GM23248 (cell line): ENCODE measurements around the gene ZNF862. TPM values are rescaled to one million over a fixed set of nuclear protein-coding genes. Genes with fewer than 3 reads are reported as not detected.

ENCODE experiments used
- DNase-seq: peaks from one replicate; pipeline ENCODE4 v3.0.0-alpha.2; 2015
- H2AFZ ChIP-seq: fragments of 200-600 bp; sonication (generic); 2 replicates; pipeline ENCODE4 v1.6.1; 2016; ENCODE audit warnings: antibody characterized with exemption
- H3F3A ChIP-seq: fragments of 200-600 bp; sonication (generic); 2 replicates; pipeline ENCODE4 v1.6.1; 2016; ENCODE audit warnings: mild to moderate bottlenecking, antibody characterized with exemption, mixed run types; ENCODE audit not compliant: insufficient read depth
- H3K27ac ChIP-seq: fragments of 200-600 bp; sonication (generic); 2 replicates; pipeline ENCODE4 v1.5.1; 2016; ENCODE audit warnings: mild to moderate bottlenecking
- H3K27me3 ChIP-seq: fragments of 200-600 bp; sonication (generic); replicated peaks from 2 replicates; pipeline ENCODE4 v1.6.1; 2016; ENCODE audit warnings: mild to moderate bottlenecking; ENCODE audit not compliant: insufficient read depth
- H3K36me3 ChIP-seq: fragments of 200-600 bp; sonication (generic); 2 replicates; pipeline ENCODE4 v1.6.1; 2016; ENCODE audit warnings: low read depth, mild to moderate bottlenecking
- H3K4me1 ChIP-seq: fragments of 200-600 bp; sonication (generic); 2 replicates; pipeline ENCODE4 v1.6.1; 2016; ENCODE audit warnings: mild to moderate bottlenecking; ENCODE audit not compliant: insufficient read depth
- H3K4me2 ChIP-seq: fragments of 200-600 bp; sonication (generic); one replicate; pipeline ENCODE4 v1.6.1; 2016; ENCODE audit warnings: mild to moderate bottlenecking; ENCODE audit not compliant: unreplicated experiment
- H3K4me3 ChIP-seq: fragments of 200-600 bp; sonication (generic); 2 replicates; pipeline ENCODE4 v1.5.1; 2016; ENCODE audit warnings: mild to moderate bottlenecking
- H3K79me2 ChIP-seq: fragments of 200-600 bp; sonication (generic); 2 replicates; pipeline ENCODE4 v1.6.1; 2016; ENCODE audit warnings: mild to moderate bottlenecking; ENCODE audit not compliant: insufficient read depth
- H3K9ac ChIP-seq: fragments of 200-600 bp; sonication (generic); 2 replicates; pipeline ENCODE4 v1.6.1; 2016; ENCODE audit warnings: mild to moderate bottlenecking
- H3K9me2 ChIP-seq: fragments of 200-600 bp; sonication (generic); 2 replicates; pipeline ENCODE4 v1.6.1; 2016; ENCODE audit warnings: mixed run types, mild to moderate bottlenecking, moderate library complexity; ENCODE audit not compliant: insufficient read depth
- H3K9me3 ChIP-seq: fragments of 200-600 bp; sonication (generic); one replicate; pipeline ENCODE4 v1.6.1; 2017; ENCODE audit warnings: low read depth
- H4K20me1 ChIP-seq: fragments of 200-600 bp; sonication (generic); 2 replicates; pipeline ENCODE4 v1.6.0; 2016; ENCODE audit not compliant: insufficient read depth
- EZH2 ChIP-seq: fragments of 200-600 bp; sonication (generic); IDR thresholded peaks from 2 replicates; pipeline ENCODE4 v1.6.1; 2018; ENCODE audit warnings: antibody characterized with exemption, mild to moderate bottlenecking; ENCODE audit not compliant: insufficient read depth, poor library complexity, severe bottlenecking
- EZH2phosphoT487 ChIP-seq: fragments of 200-600 bp; sonication (generic); IDR thresholded peaks from 2 replicates; pipeline ENCODE4 v1.6.1; 2018; ENCODE audit warnings: antibody characterized with exemption, moderate library complexity, mild to moderate bottlenecking, low read depth; ENCODE audit not compliant: insufficient read depth
- WGBS, 2 experiments: methylation state at CpG; one replicate each; pipeline ENCODE4 v1.1.6; 2015 to 2017; ENCODE audit warnings: low lambda C conversion rate in 2 of 2, low coverage in 1 of 2; ENCODE audit errors: missing lambda C conversion rate in 2 of 2; 5-methylcytosine and 5-hydroxymethylcytosine counted together
- in situ Hi-C: fragments of 300-500 bp; cut with MboI; formaldehyde crosslinking; loops from 2 replicates; pipeline ENCODE4 v1.15.0; 2020
- polyA plus RNA-seq: library from polyadenylated mRNA; unstranded; fragments of >200 nt; fragmentation: Nextera tagmentation; extraction: Ambion mirVana; gene quantifications from 2 replicates; pipeline ENCODE4 v1.2.1, GENCODE V29; 2016
- total RNA-seq: library from RNA; depleted of rRNA; stranded (reverse); fragments of >200 nt; shearing (Covaris generic); gene quantifications from 2 replicates; pipeline ENCODE4 v1.2.3, GENCODE V29; 2014

ZNF862 gene
- total and polyA plus RNA-seq, 2 experiments from 2014 or later: 3.5 to 9.7 TPM

DNA sequence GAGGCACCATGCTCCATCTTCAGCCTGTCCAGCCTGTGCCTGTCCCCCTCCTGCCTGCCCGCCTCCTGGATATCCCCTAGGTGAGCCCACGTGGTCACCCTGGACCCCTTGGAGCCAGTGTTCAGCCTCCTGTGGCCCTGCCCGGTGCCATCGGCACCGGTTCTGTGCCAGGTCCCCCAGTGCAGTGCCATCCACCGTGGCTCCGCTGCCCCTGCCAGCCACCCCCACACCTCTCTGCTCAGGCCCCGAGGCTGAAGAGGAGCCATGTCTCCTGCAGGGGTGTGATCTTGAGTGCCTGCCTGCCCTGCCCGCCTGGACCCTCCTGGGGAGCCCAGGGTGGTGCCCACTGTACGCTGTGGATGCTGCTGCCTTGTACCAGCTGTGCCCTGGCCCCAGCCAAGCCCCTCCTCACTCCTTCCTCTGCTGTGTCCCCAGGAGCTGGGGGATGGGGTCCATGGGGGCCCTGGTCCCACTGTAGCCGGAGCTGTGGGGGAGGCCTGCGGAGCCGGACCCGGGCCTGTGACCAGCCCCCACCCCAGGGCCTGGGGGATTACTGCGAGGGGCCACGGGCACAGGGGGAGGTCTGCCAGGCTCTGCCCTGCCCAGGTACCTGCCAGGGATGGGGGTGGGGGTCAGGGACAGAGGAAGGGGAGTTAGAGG, 26.2 kb upstream of the ZNF862 start:
- Histone ChIP-seq H3K27ac (no peak overlapping the region), H3K9me3 (no peaks in the 10 kb centered on the region), H3K9ac (no peak overlapping the region), H3K36me3 (no peaks in the 10 kb centered on the region), H3K4me1 (no peaks in the 10 kb centered on the region), H4K20me1 (no peaks in the 10 kb centered on the region), H3K4me2 (no peak overlapping the region), H2AFZ (no peak overlapping the region), H3K9me2 (no peaks in the 10 kb centered on the region), H3K79me2 (no peaks in the 10 kb centered on the region), H3K27me3 (0 out of 2 replicates have a peak, but pooled peaks cover 4% of the 10 kb centered on the region), H3F3A (no peaks in the 10 kb centered on the region), H3K4me3 (no peak overlapping the region)
- no peak for DNase-seq
- no peak for TF ChIP-seq EZH2phosphoT487
- no peak for TF ChIP-seq EZH2
- in situ Hi-C loops: no loop called here
- WGBS, 2 experiments: 73 to 77% methylated on average over 12 to 15 of the region's 16 CpGs

- no peak for DNase-seq
- no peaks in the 10 kb centered on the region for H4K20me1 ChIP-seq
- no peak overlapping the region for H3K27ac ChIP-seq
- 58 to 67% methylated on average over 27 to 28 of the region's 28 CpGs for whole genome bisulfite sequencing, 2 experiments
- H3F3A ChIP-seq: no peaks in the 10 kb centered on the region
- no peaks in the 10 kb centered on the region for H3K36me3 ChIP-seq
- H3K9me3 ChIP-seq: no peaks in the 10 kb centered on the region
- H3K4me1 ChIP-seq: no peaks in the 10 kb centered on the region
- H2AFZ ChIP-seq: no peak overlapping the region
- in situ Hi-C loops: no loop called here
- TF ChIP-seq EZH2: no peak
- no peak for TF ChIP-seq EZH2phosphoT487
- H3K79me2 ChIP-seq: no peaks in the 10 kb centered on the region
- no peak overlapping the region for H3K4me2 ChIP-seq
- no peak overlapping the region for H3K4me3 ChIP-seq
- H3K9ac ChIP-seq: no peak overlapping the region
- H3K27me3 ChIP-seq: 0 out of 2 replicates have a peak, but pooled peaks cover 4% of the 10 kb centered on the region
- no peaks in the 10 kb centered on the region for H3K9me2 ChIP-seq
Measured at GRCh38 chr7:149813254-149814035, 24.7 kb upstream of the ZNF862 start.

DNA sequence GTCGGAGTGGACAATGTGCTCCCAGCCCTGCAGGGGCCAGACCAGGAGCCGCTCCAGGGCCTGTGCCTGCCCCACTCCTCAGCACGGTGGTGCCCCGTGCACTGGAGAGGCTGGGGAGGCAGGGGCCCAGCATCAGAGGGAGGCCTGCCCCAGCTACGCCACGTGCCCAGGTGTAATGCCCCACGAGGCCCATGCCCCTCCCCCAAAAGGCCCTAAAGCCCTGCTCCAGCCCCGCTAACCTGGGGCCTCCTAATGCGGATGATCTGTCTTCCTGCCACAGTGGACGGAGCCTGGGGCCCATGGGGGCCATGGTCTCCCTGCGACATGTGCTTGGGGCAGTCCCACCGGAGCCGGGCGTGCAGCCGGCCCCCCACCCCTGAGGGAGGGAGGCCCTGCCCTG, 23.7 kb upstream of the ZNF862 start:
- Histone ChIP-seq H3K9me3 (no peaks in the 10 kb centered on the region), H3K4me2 (no peak overlapping the region), H3K79me2 (no peaks in the 10 kb centered on the region), H3F3A (no peaks in the 10 kb centered on the region), H3K27me3 (0 out of 2 replicates have a peak, but pooled peaks cover 4% of the 10 kb centered on the region), H4K20me1 (no peaks in the 10 kb centered on the region), H3K9ac (no peak overlapping the region), H3K4me3 (no peak overlapping the region), H3K9me2 (no peaks in the 10 kb centered on the region), H3K36me3 (no peaks in the 10 kb centered on the region), H2AFZ (no peak overlapping the region), H3K27ac (no peak overlapping the region), H3K4me1 (no peaks in the 10 kb centered on the region)
- TF ChIP-seq EZH2phosphoT487: no peak
- no peak for TF ChIP-seq EZH2
- in situ Hi-C loops: no loop called here
- DNase-seq: no peak
- 32 to 36% methylated on average over 10 to 13 of the region's 15 CpGs for WGBS, 2 experiments

DNA sequence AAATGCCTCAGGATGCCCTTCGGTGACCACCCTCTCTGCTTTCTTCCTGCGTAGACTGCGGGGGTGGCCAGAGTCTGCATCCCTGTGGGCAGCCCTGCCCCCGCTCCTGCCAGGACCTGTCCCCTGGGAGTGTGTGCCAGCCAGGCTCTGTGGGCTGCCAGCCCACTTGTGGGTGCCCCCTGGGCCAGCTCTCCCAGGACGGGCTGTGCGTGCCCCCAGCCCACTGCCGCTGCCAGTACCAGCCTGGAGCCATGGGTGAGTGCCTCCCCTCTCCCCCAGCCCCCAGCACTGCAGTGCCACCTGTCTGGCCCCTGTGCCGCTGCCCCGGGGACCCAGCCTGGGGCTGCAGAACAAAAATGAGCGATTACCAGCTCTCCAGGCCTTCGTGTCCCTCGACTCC, 23.1 kb upstream of the ZNF862 start:
- Histone ChIP-seq H3K36me3 (no peaks in the 10 kb centered on the region), H3K9me2 (no peaks in the 10 kb centered on the region), H3K4me2 (no peak overlapping the region), H3K4me1 (no peaks in the 10 kb centered on the region), H2AFZ (no peak overlapping the region), H3K9ac (no peak overlapping the region), H3K9me3 (no peaks in the 10 kb centered on the region), H3K4me3 (no peak overlapping the region), H3K27me3 (0 out of 2 replicates have a peak, but pooled peaks cover 4% of the 10 kb centered on the region), H4K20me1 (no peaks in the 10 kb centered on the region), H3F3A (no peaks in the 10 kb centered on the region), H3K27ac (no peak overlapping the region), H3K79me2 (no peaks in the 10 kb centered on the region)
- TF ChIP-seq EZH2phosphoT487: no peak
- TF ChIP-seq EZH2: no peak
- 72 to 73% methylated on average over 9 to 12 of the region's 12 CpGs for WGBS, 2 experiments
- DNase-seq: no peak
- in situ Hi-C loops: no loop called here
